ENCODE measurements around the gene BTG4.

GRCh38 chr11:111466615-111467014 is 45.6 kb downstream of the BTG4 start:
- TF ChIP-seq CTCF (IDR thresholded peaks at IDR 0.05) (no peak), POLR2AphosphoS5 (IDR thresholded peaks at IDR 0.05) (no peak)

All from upper lobe of left lung (tissue), 4 donors.